GM12878 (cell line): ENCODE measurements around the gene UNC5CL. TPM values are rescaled to one million over a fixed set of nuclear protein-coding genes. Genes with fewer than 3 reads are reported as not detected.

Source experiments
- ATAC-seq: fragments of 200-7000 bp; cut with Tn5 transposase; 3 replicates; pipeline ENCODE4 v1.9.1; 2020; ENCODE audit warnings: mild to moderate bottlenecking, moderate library complexity
- BruUV-seq: library from RNA; stranded (reverse); fragments of 400-500 nt; replicated peaks from 2 replicates; lab custom pipeline; 2021; lab: Mats Ljungman, UMichigan
- CTCF ChIA-PET: fragments of 300-600 bp; sonication (Branson Sonifier 250); formaldehyde crosslinking; extraction: SDS; loops from one replicate; lab custom pipeline; 2021; ENCODE audit warnings: inconsistent platforms; lab: Yijun Ruan, JAX
- POLR2A ChIA-PET: fragments of 350-600 bp; formaldehyde crosslinking; extraction: SDS; loops from one replicate; lab custom pipeline; 2021; ENCODE audit warnings: inconsistent platforms; lab: Charles Lee
- RAD21 ChIA-PET: fragments of 300-600 bp; sonication (Branson Sonifier 250); formaldehyde crosslinking; loops from one replicate; lab custom pipeline; 2023; ENCODE audit warnings: antibody characterized with exemption; ENCODE audit not compliant: unreplicated experiment; lab: Charles Lee
- SMC1A ChIA-PET: fragments of 300-600 bp; sonication (Branson Sonifier 250); formaldehyde crosslinking; loops from one replicate; lab custom pipeline; 2023; ENCODE audit not compliant: unreplicated experiment, uncharacterized antibody; lab: Charles Lee
- DNase-seq: peaks from one replicate; pipeline ENCODE4 v3.0.0-alpha.2; 2011; ENCODE audit warnings: low read depth, low spot score
- FAIRE-seq: peaks from 3 replicates; lab custom pipeline; 2011; peaks lifted over from hg19 to GRCh38; lab: Jason Lieb, UNC
- H2AFZ ChIP-seq: 2 replicates; pipeline ENCODE4 v1.6.0; 2011; ENCODE audit warnings: low read depth, low read length, control low read depth; ENCODE audit not compliant: control insufficient read depth
- H3K27ac ChIP-seq: 2 replicates; pipeline ENCODE4 v1.5.1; 2011; ENCODE audit warnings: control low read depth; ENCODE audit not compliant: control insufficient read depth, insufficient read depth
- H3K27me3 ChIP-seq, 2 experiments: replicated peaks in 1 of 2; 2 replicates each; pipeline versions ENCODE4 v1.6.0 to v1.6.1; 2011; ENCODE audit warnings: low read length in 1 of 2; ENCODE audit not compliant: control insufficient read depth in 2 of 2, insufficient read depth in 2 of 2
- H3K36me3 ChIP-seq, 2 experiments: 2 replicates each; pipeline ENCODE4 v1.5.1; 2011; ENCODE audit warnings: low read length in 1 of 2; ENCODE audit not compliant: control insufficient read depth in 2 of 2, insufficient read depth in 2 of 2
- H3K4me1 ChIP-seq: 2 replicates; pipeline ENCODE4 v1.6.1; 2011; ENCODE audit warnings: mild to moderate bottlenecking, low read length, moderate library complexity, mixed read lengths; ENCODE audit not compliant: control insufficient read depth, insufficient read depth
- H3K4me2 ChIP-seq: 2 replicates; pipeline ENCODE4 v1.6.0; 2011; ENCODE audit warnings: control low read depth; ENCODE audit not compliant: control insufficient read depth, insufficient read depth
- H3K4me3 ChIP-seq: fragments of 200-600 bp; sonication (generic); 2 replicates; pipeline ENCODE4 v1.5.1; 2016
- H3K79me2 ChIP-seq: 2 replicates; pipeline ENCODE4 v1.6.0; 2011; ENCODE audit warnings: low read length; ENCODE audit not compliant: control insufficient read depth, insufficient read depth
- H3K9ac ChIP-seq: 2 replicates; pipeline ENCODE4 v1.8.0; 2011; ENCODE audit warnings: low read length, control low read depth, mixed read lengths; ENCODE audit not compliant: control insufficient read depth, insufficient read depth
- H3K9me3 ChIP-seq: replicated peaks from 3 replicates; pipeline ENCODE4 v1.5.1; 2011; ENCODE audit warnings: mild to moderate bottlenecking, low read length; ENCODE audit not compliant: control insufficient read depth, insufficient read depth
- H4K20me1 ChIP-seq: 2 replicates; pipeline ENCODE4 v1.6.0; 2011; ENCODE audit not compliant: control insufficient read depth, insufficient read depth
- ATF2 ChIP-seq: IDR thresholded peaks from 2 replicates; pipeline ENCODE4 v1.6.1; 2012; ENCODE audit warnings: low read length, inconsistent platforms
- BCL3 ChIP-seq: IDR thresholded peaks from 2 replicates; pipeline ENCODE4 v1.6.1; 2011; ENCODE audit warnings: borderline replicate concordance, low read depth, mild to moderate bottlenecking, moderate library complexity, low read length; ENCODE audit not compliant: insufficient read depth, poor library complexity, severe bottlenecking
- IRF3 ChIP-seq: fragments of 450-650 bp; IDR thresholded peaks from 2 replicates; pipeline ENCODE4 v1.6.1; 2014; ENCODE audit warnings: mild to moderate bottlenecking
- IRF4 ChIP-seq: IDR thresholded peaks from 2 replicates; pipeline ENCODE4 v1.6.1; 2011; ENCODE audit warnings: low read depth, low read length
- KDM1A ChIP-seq: fragments of 200-600 bp; sonication (generic); IDR thresholded peaks from 2 replicates; pipeline ENCODE4 v1.6.1; 2016; ENCODE audit warnings: borderline replicate concordance
- MXI1 ChIP-seq: fragments of 150-350 bp; IDR thresholded peaks from 2 replicates; pipeline ENCODE4 v1.6.1; 2011; ENCODE audit warnings: low read depth, mild to moderate bottlenecking, inconsistent platforms, low read length, improper control_type of control experiment
- NFIC ChIP-seq: IDR thresholded peaks from 2 replicates; pipeline ENCODE4 v1.6.1; 2012; ENCODE audit warnings: low read depth, mild to moderate bottlenecking, inconsistent platforms, low read length, moderate library complexity
- RFX5 ChIP-seq: IDR thresholded peaks from 2 replicates; pipeline ENCODE4 v1.6.1; 2011; ENCODE audit warnings: low read depth, low read length, improper control_type of control experiment
- SMAD1 ChIP-seq: fragments of 450-650 bp; IDR thresholded peaks from 2 replicates; pipeline ENCODE4 v1.6.1; 2018; ENCODE audit warnings: mild to moderate bottlenecking, low read depth; ENCODE audit not compliant: partially characterized antibody
- SMAD5 ChIP-seq: IDR thresholded peaks from 2 replicates; pipeline ENCODE4 v1.6.1; 2016; ENCODE audit warnings: antibody characterized with exemption, low read depth
- ZBTB4 ChIP-seq: fragments of 450-650 bp; formaldehyde crosslinking; IDR thresholded peaks from 2 replicates; pipeline ENCODE4 v1.4.0; 2022; ENCODE audit warnings: mild to moderate bottlenecking, moderate library complexity
- ZNF24 ChIP-seq: fragments of 450-650 bp; IDR thresholded peaks from 2 replicates; pipeline ENCODE4 v1.6.1; 2017; ENCODE audit warnings: antibody characterized with exemption, mild to moderate bottlenecking
- WGBS: methylation state at CpG from one replicate; pipeline ENCODE4 v1.1.6; 2016; ENCODE audit warnings: low lambda C conversion rate; ENCODE audit not compliant: insufficient replicate concordance, insufficient coverage; ENCODE audit errors: missing lambda C conversion rate; 5-methylcytosine and 5-hydroxymethylcytosine counted together
- in situ Hi-C: fragments of 300-500 bp; cut with MboI; formaldehyde crosslinking; loops from 9 replicates; pipeline ENCODE4 v1.14.3; 2018; ENCODE audit warnings: mixed read lengths
- intact Hi-C: fragments of 100-400 bp; cut with micrococcal nuclease; formaldehyde crosslinking; loops from one replicate; pipeline ENCODE4 v1.14.2; 2022; ENCODE audit not compliant: unreplicated experiment
- polyA plus RNA-seq, 11 experiments: library from polyadenylated mRNA; depleted of rRNA in 4 of 11; unstranded in 6 of 11; stranded (reverse) in 5 of 11; fragments of >200 nt; fragmentation: Nextera tagmentation in 4 of 11; fragmentation: Illumina TruSeq in 1 of 11; extraction: Ambion mirVana in 4 of 11; extraction: Trizol in 1 of 11; gene quantifications; 1 replicate in 1 of 11; 2 replicates in 10 of 11; pipeline versions ENCODE4 v1.2.1 to v1.2.3, GENCODE V29; 2011 to 2016; ENCODE audit warnings: inconsistent platforms in 2 of 11, missing spikeins in 2 of 11, low read depth in 1 of 11
- total RNA-seq, 4 experiments: library from RNA; depleted of rRNA in 3 of 4; stranded (reverse); fragments of >200 nt in 3 of 4; fragmentation: Illumina TruSeq in 1 of 4; extraction: Trizol in 1 of 4; gene quantifications; 2 replicates each; pipeline versions ENCODE4 v1.2.1 to v1.2.3, GENCODE V29; 2013 to 2021

The UNC5CL gene
- total and polyA plus RNA-seq, 10 of the 15 experiments (the other 5 are each of a cell fraction or from before 2014, with no cell fraction given): 0.11 to 1.2 (median 0.46) TPM; not detected in 1

- WGBS: 28% methylated on average over 3 of the region's 3 CpGs
- ChIA-PET RAD21 (interaction anchor here (0.8 kb wide), 1 partner anchor 10 kb away, joined by 3 read pairs; no protein-coding TSS in a partner anchor), SMC1A (no interaction called here), POLR2A (no interaction called here), CTCF (interaction anchor here (0.8 to 7.7 kb wide), 8 partner anchors 8 to 143 kb away, joined by 3 to 62 read pairs (median 4); partner anchors contain the start of genes NFYA and OARD1)
- ATAC-seq (no peak), DNase-seq (no peak), FAIRE-seq (no peak)
- BruUV-seq: no TSS peak
- intact Hi-C loops (no loop called here), in situ Hi-C loops (no loop called here)
- Histone ChIP-seq H3K4me3 (no peak overlapping the region), H3K27me3 (no peaks in the 10 kb centered on the region), H3K9me3 (no peaks in the 10 kb centered on the region), H3K36me3 (no peaks in the 10 kb centered on the region), H3K79me2 (no peaks in the 10 kb centered on the region), H2AFZ (no peak overlapping the region), H4K20me1 (no peaks in the 10 kb centered on the region), H3K4me1 (no peaks in the 10 kb centered on the region), H3K4me2 (no peak overlapping the region), H3K27ac (no peak overlapping the region), H3K9ac (no peak overlapping the region)
- TF ChIP-seq NFIC (no peak), SMAD5 (no peak), RFX5 (no peak), MXI1 (no peak), BCL3 (no peak), IRF4 (no peak), IRF3 (no peak), KDM1A (no peak), SMAD1 (no peak), ATF2 (no peak), ZBTB4 (no peak), ZNF24 (no peak)
Observed at GRCh38 chr6:41038205-41038604, 816 bp downstream of the UNC5CL start.
